Activated T-cell treated with anti-CD3 and anti-CD28 coated beads, Interleukin-2, amount 50 U/mL, for 48 hours (primary cell): Measurements from ENCODE around the gene MMP17.

Experiments
- DNase-seq, 2 experiments: peaks; one replicate each; pipeline ENCODE4 v3.0.0-alpha.2; 2020

The MMP17 gene

GRCh38 chr12:131850856-131851559 is 22.8 kb downstream of the MMP17 start:
- DNase-seq: no peak

GRCh38 chr12:131851741-131852550 is 23.8 kb downstream of the MMP17 start:
- DNase-seq: no peak

DNA sequence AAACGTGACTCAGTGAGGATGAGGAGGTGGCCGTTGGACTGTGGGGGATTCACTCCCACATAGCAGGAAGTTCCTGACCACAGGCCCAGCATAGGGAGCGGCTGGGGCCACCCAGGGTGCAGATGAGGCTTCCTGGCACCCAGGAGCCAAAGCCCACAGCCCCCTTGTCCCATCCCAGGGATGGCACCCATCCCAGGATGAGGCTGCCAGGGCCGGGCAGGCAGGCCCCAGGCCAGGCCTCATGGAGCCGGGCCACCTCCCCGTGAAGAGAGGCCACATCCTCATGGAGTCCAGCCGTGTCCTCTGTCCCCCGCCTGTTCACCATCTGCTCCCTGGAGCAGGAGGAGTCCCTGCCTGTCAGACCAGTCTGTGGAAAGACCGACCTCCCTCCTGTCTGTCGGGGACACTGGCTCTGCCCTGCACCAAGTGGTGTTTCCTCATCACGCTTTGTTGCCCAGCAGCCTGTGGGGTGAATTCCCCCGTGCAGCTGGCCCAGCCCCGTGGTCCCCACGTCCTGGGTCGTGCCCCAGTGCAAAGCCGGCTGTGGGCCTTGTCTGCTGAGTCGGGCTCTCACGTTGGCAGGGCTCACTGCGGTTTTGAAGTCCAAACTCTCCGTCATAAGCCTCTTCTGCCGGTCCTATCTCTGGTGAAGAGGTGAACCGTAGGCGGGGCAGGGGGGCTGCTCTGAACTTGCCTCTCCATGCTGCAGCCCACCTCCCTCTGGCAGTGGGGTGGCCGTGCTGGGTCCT is 24.5 kb downstream of the MMP17 start:
- no peak for DNase-seq

- DNase-seq: no peak
Measured at GRCh38 chr12:131853832-131854797, 25.9 kb downstream of the MMP17 start.

- no peak for DNase-seq
Measured at GRCh38 chr12:131854861-131855476, 26.8 kb downstream of the MMP17 start.

DNA sequence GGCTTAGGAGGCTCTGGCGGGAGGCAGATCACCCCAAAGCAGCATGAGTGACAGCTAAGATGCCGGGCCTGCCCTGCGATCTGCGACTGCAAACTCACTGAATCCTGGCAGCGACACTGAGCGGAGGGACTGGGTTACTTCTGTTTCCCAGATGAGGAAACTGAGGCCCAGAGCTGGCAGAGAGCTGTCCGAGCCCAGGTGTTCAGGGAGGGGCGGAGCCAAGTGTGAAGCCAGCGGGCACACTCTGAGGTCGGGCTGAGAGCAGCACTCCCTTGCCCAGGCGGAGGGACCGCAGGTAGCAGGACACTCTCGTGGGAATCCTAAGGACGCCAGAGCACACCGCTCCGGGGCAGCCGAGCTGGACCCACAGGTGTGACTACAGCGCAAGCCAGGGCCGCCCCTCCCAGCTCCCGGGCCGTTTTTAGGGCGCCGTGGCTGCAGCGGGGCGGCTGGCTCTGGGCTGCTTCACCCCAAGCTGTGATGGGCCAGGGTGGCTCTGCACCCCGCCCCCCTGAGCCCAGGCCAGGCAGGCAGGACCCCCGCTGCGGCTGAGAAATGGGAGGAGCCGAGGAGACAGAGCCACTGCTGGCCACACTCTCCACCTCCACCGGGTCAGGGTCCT is 27.4 kb downstream of the MMP17 start:
- DNase-seq: no peak

DNA sequence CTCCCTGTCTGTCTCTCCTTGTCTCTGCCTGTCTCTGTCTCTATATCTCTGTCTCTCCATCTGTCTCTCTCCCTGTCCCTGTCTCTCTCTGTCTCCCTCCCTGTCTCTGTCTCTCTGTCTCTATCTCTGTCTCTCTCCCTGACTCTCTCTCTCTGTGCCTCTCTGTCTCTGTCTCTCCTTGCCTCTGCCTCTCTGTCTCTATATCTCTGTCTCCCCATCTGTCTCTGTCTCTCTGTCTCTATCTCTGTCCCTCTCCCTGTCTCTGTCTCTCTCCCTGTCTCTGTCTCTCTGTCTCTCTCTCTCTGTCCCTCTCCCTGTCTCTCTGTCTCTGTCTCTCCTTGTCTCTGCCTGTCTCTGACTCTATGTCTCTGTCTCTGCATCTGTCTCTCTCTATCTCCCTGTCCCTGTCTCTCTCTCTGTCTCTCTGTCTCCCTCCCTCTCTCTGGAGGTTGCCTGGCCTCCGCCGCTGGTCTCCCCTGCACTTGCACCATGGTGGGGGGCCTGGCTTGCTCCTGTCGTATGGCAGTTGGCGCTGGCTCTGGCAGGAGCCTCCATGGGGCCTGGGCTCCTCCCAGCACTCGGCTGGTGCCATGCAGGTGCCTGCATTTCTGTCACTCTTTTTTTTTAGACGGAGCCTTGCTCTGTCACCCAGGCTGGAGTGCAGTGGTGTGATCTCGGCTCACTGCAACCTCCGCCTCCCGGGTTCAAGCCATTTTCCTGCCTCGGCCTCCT is 28.3 kb downstream of the MMP17 start:
- DNase-seq: no peak

GRCh38 chr12:131857908-131858850 is 30.0 kb downstream of the MMP17 start:
- no peak for DNase-seq

GRCh38 chr12:131860472-131861260 is 32.5 kb downstream of the MMP17 start:
- no peak for DNase-seq

DNA sequence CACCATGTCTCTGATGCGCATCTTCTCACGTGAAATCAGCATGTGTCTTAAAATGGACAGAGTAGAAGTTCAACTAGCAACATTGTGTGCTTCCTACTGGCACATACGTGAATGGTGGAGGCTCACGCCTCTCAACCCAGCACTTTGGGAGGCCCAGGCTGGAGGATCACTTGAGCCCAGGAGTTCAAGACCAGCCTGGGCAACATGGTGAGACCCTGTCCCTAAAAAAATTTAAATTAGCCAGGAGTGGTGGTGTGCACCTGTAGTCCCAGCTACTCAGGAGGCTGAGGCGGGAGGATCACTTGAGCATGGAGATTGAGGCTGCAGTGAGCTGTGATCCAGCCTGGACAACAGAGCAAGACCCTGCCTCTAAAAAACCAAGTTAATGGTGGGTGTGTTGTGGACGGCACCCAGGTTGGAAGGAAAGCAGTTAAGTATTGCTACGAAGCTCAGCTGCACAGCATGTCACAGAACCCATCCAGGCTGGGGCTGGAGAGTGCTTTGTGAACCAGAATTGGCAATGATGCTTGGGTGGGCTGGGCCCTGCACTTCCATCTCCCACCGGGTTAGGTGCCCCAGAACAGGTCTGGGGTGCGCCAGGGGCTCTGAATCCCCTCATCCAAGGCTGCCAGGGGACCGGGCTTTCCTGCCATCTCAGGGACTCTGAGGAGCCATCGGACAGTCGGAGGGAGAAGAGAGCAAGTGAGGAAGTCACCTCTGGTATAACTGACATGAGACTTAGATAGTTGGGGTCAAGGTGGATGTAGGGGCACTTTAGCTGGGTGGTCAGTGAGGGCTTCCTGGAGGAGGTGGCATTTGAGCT is 33.3 kb downstream of the MMP17 start:
- DNase-seq: no peak

DNA sequence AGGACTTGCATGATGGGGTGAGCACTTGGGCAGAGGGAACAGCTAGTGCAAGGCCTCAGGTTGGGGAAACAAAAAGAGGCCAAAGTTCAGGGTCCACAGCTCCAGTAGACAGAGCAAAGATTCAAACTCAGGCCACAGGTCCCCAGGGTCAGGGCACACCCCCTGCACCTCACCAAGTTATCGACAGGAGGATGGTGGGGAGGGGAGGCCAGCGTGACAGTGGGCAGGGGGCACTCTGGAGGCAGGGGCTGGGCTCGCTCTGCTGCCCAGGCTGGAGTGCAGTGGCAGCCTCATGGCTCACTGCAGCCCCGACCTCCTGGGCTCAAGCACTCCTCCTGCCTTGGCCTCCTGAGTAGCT is 33.9 kb downstream of the MMP17 start:
- DNase-seq: no peak

- no peak for DNase-seq
Measured at GRCh38 chr12:131862600-131862993, 34.4 kb downstream of the MMP17 start.

- no peak for DNase-seq
Measured at GRCh38 chr12:131862994-131863710, 35.0 kb downstream of the MMP17 start.

DNA sequence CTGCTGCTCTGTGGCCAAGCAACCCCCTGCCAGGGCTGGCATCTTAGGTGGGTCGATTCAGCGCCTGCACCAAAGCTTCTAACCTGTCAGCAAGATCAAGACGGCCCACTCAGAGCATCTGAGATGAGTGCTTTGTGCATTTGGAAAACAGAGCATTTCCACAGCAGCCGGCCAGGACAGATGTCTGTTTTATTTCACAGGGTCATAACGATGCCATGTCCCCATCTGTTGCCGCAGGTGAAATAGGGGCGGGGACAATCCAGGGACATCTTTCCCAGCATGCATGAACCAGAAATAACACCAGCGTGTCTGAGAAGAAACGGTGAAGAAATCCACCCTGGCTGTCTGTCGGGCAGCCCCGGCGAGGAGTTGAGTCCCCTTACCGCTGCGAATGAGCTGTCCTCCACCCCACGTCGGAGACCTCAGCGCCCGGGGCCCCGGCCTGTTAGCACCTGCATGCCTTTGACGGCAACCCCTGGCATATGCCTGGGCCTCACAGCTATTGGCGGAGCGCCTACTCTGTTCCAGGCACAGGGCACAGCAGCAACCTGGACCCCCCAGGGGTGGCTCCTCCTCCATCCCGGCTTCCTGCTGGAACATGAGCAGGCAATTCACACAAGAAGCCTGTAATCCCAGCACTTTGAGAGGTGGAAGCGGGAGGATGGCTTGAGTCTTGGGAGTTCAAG is 35.7 kb downstream of the MMP17 start:
- DNase-seq: no peak

DNA sequence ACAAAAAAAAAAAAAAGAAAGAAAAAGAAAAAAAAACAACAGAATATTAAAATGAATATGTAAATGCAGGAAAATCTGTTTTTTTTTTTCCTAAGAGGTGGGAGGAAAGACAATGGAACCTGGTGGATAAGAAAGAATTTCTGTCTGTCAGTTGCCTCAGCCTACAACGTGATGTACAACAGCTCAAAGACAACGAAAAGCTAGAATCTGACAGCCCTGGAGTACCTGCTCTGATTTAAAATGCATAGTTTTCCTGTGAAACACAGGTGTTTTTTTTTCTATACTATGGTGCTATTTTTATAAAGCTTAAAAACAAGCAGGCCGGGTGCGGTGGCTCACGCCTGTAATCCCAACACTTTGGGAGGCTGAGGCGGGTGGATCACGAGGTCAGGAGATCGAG is 36.3 kb downstream of the MMP17 start:
- no peak for DNase-seq

- no peak for DNase-seq
Measured at GRCh38 chr12:131865180-131865875, 37.1 kb downstream of the MMP17 start.
